IMR-90 (cell line): ENCODE data around the gene SPATS2L. TPM values are rescaled to one million over a fixed set of nuclear protein-coding genes. Genes with fewer than 3 reads are reported as not detected.

ENCODE experiments used
- ATAC-seq: fragments of 200-7000 bp; cut with Tn5 transposase; 2 replicates; pipeline ENCODE4 v1.9.1; 2020; ENCODE audit warnings: low read depth, mild to moderate bottlenecking, moderate library complexity
- BruUV-seq: library from RNA; stranded (reverse); fragments of 400-500 nt; replicated peaks from 2 replicates; lab custom pipeline; 2021; lab: Mats Ljungman, UMichigan
- CTCF ChIA-PET: fragments of 300-600 bp; formaldehyde crosslinking; extraction: SDS; loops from one replicate; lab custom pipeline; 2021; ENCODE audit warnings: antibody characterized with exemption; lab: Yijun Ruan, JAX
- POLR2A ChIA-PET: fragments of 300-600 bp; sonication (Branson Sonifier 250); formaldehyde crosslinking; loops from one replicate; lab custom pipeline; 2022; ENCODE audit warnings: antibody characterized with exemption; ENCODE audit not compliant: unreplicated experiment; lab: Charles Lee
- DNase-seq: peaks from one replicate; pipeline ENCODE4 v3.0.0; 2013
- H2AFZ ChIP-seq: replicated peaks from 2 replicates; pipeline ENCODE3; 2013; ENCODE audit warnings: low read length, mild to moderate bottlenecking; ENCODE audit not compliant: poor library complexity
- H2AK5ac ChIP-seq: 2 replicates; pipeline ENCODE4 v1.6.1; 2013; ENCODE audit warnings: low read depth, low read length, inconsistent platforms
- H2AK9ac ChIP-seq: replicated peaks from 2 replicates; pipeline ENCODE3; 2013; ENCODE audit warnings: mild to moderate bottlenecking, low read depth, low read length, moderate library complexity; ENCODE audit not compliant: poor library complexity
- H2BK120ac ChIP-seq: 2 replicates; pipeline ENCODE4 v1.6.1; 2013; ENCODE audit warnings: low read depth, low read length, inconsistent platforms
- H2BK15ac ChIP-seq: 3 replicates; pipeline ENCODE4 v1.6.1; 2013; ENCODE audit warnings: low read depth, low read length, inconsistent platforms
- H2BK20ac ChIP-seq: 2 replicates; pipeline ENCODE4 v1.6.1; 2013; ENCODE audit warnings: low read depth, mild to moderate bottlenecking, inconsistent platforms, low read length, moderate library complexity
- H2BK5ac ChIP-seq: 2 replicates; pipeline ENCODE4 v1.6.1; 2013; ENCODE audit warnings: mild to moderate bottlenecking, low read depth, low read length, inconsistent platforms; ENCODE audit not compliant: poor library complexity, severe bottlenecking
- H3K14ac ChIP-seq: replicated peaks from 2 replicates; pipeline ENCODE4 v1.6.1; 2013; ENCODE audit warnings: low read depth, low read length, inconsistent platforms
- H3K18ac ChIP-seq: 2 replicates; pipeline ENCODE4 v1.6.1; 2013; ENCODE audit warnings: low read depth, low read length, control low read depth
- H3K23ac ChIP-seq: 2 replicates; pipeline ENCODE4 v1.6.1; 2013; ENCODE audit warnings: low read depth, low read length, inconsistent platforms
- H3K27ac ChIP-seq: 2 replicates; pipeline ENCODE4 v1.5.1; 2013; ENCODE audit warnings: mild to moderate bottlenecking, control low read depth, low read length; ENCODE audit not compliant: insufficient read depth
- H3K27me3 ChIP-seq: 2 replicates; pipeline ENCODE4 v1.6.1; 2013; ENCODE audit warnings: low read length; ENCODE audit not compliant: control insufficient read depth, insufficient read depth
- H3K36me3 ChIP-seq: 2 replicates; pipeline ENCODE4 v1.6.1; 2013; ENCODE audit warnings: low read length, mixed read lengths; ENCODE audit not compliant: control insufficient read depth, insufficient read depth
- H3K4ac ChIP-seq: 2 replicates; pipeline ENCODE4 v1.6.1; 2013; ENCODE audit warnings: low read depth, low read length, inconsistent platforms
- H3K4me1 ChIP-seq: 2 replicates; pipeline ENCODE4 v1.6.1; 2013; ENCODE audit warnings: low read length, mixed read lengths; ENCODE audit not compliant: control insufficient read depth, insufficient read depth
- H3K4me2 ChIP-seq: 2 replicates; pipeline ENCODE4 v1.6.1; 2013; ENCODE audit warnings: low read depth, mild to moderate bottlenecking, control low read depth, low read length, moderate library complexity
- H3K4me3 ChIP-seq: 2 replicates; pipeline ENCODE4 v1.5.1; 2013; ENCODE audit warnings: low read depth, mild to moderate bottlenecking, control low read depth, low read length, moderate library complexity; ENCODE audit not compliant: insufficient read depth
- H3K56ac ChIP-seq: 2 replicates; pipeline ENCODE4 v1.6.1; 2013; ENCODE audit warnings: low read length, inconsistent platforms; ENCODE audit not compliant: insufficient read depth; ENCODE audit errors: extremely low read depth
- H3K79me1 ChIP-seq, 2 experiments: 2 replicates each; pipeline ENCODE4 v1.6.1; 2013; ENCODE audit warnings: low read length in 2 of 2, inconsistent platforms in 1 of 2, low read depth in 1 of 2
- H3K9ac ChIP-seq: 2 replicates; pipeline ENCODE4 v1.6.1; 2013; ENCODE audit warnings: low read depth, low read length, control low read depth
- H3K9me1 ChIP-seq: 2 replicates; pipeline ENCODE4 v1.6.1; 2013; ENCODE audit warnings: low read length, inconsistent platforms; ENCODE audit not compliant: insufficient read depth
- H3K9me3 ChIP-seq: 2 replicates; pipeline ENCODE4 v1.6.1; 2013; ENCODE audit warnings: low read length; ENCODE audit not compliant: control insufficient read depth, insufficient read depth
- H4K20me1 ChIP-seq: 2 replicates; pipeline ENCODE4 v1.6.1; 2013; ENCODE audit warnings: low read length, inconsistent platforms; ENCODE audit not compliant: insufficient read depth
- H4K5ac ChIP-seq: 2 replicates; pipeline ENCODE4 v1.6.1; 2013; ENCODE audit warnings: mild to moderate bottlenecking, low read depth, low read length, control low read depth
- H4K8ac ChIP-seq, 2 experiments: 2 replicates each; pipeline ENCODE4 v1.6.1; 2013; ENCODE audit warnings: low read depth in 2 of 2, low read length in 2 of 2, control low read depth in 1 of 2, inconsistent platforms in 1 of 2
- H4K91ac ChIP-seq: 2 replicates; pipeline ENCODE4 v1.6.1; 2013; ENCODE audit warnings: low read depth, low read length, inconsistent platforms; ENCODE audit not compliant: insufficient read depth
- BHLHE40 ChIP-seq: fragments of 150-350 bp; IDR thresholded peaks from 2 replicates; pipeline ENCODE4 v1.6.1; 2016; ENCODE audit warnings: mild to moderate bottlenecking, low read depth, low read length
- CEBPB ChIP-seq: IDR thresholded peaks from 2 replicates; pipeline ENCODE4 v1.6.1; 2012; ENCODE audit warnings: low read depth, low read length, improper control_type of control experiment
- CHD1 ChIP-seq: IDR thresholded peaks from 2 replicates; pipeline ENCODE4 v1.6.1; 2012; ENCODE audit warnings: low read depth, low read length, improper control_type of control experiment
- CTCF ChIP-seq: conservative IDR thresholded peaks from 2 replicates; pipeline ENCODE4 v1.5.1; 2012; ENCODE audit warnings: mild to moderate bottlenecking, low read depth, low read length, improper control_type of control experiment
- FOS ChIP-seq: fragments of 150-350 bp; IDR thresholded peaks from 2 replicates; pipeline ENCODE4 v1.6.1; 2016; ENCODE audit warnings: low read depth, low read length
- MAFK ChIP-seq: IDR thresholded peaks from 2 replicates; pipeline ENCODE4 v1.6.1; 2012; ENCODE audit warnings: low read depth, low read length, improper control_type of control experiment
- MAZ ChIP-seq: IDR thresholded peaks from 2 replicates; pipeline ENCODE4 v1.6.1; 2012; ENCODE audit warnings: low read depth, mild to moderate bottlenecking, low read length, improper control_type of control experiment, moderate library complexity, borderline replicate concordance
- MXI1 ChIP-seq: IDR thresholded peaks from 2 replicates; pipeline ENCODE4 v1.6.1; 2012; ENCODE audit warnings: low read depth, mild to moderate bottlenecking, low read length, moderate library complexity, borderline replicate concordance
- NFE2L2 ChIP-seq: fragments of 150-350 bp; IDR thresholded peaks from 2 replicates; pipeline ENCODE4 v1.6.1; 2016; ENCODE audit warnings: low read depth, mild to moderate bottlenecking, low read length
- POLR2A ChIP-seq: IDR thresholded peaks from 2 replicates; pipeline ENCODE4 v1.6.1; 2012; ENCODE audit warnings: mild to moderate bottlenecking, low read depth, low read length
- RAD21 ChIP-seq: IDR thresholded peaks from 2 replicates; pipeline ENCODE4 v1.6.1; 2012; ENCODE audit warnings: low read length, improper control_type of control experiment
- RCOR1 ChIP-seq: IDR thresholded peaks from 2 replicates; pipeline ENCODE4 v1.6.1; 2012; ENCODE audit warnings: mild to moderate bottlenecking, low read length, improper control_type of control experiment; ENCODE audit not compliant: insufficient replicate concordance
- RFX5 ChIP-seq: IDR thresholded peaks from 2 replicates; pipeline ENCODE4 v1.8.0; 2012; ENCODE audit warnings: low read depth, mild to moderate bottlenecking, low read length, moderate library complexity
- SMC3 ChIP-seq: fragments of 150-350 bp; IDR thresholded peaks from 2 replicates; pipeline ENCODE4 v1.6.1; 2016; ENCODE audit warnings: low read depth, mild to moderate bottlenecking, antibody characterized with exemption, low read length, moderate library complexity
- USF2 ChIP-seq: fragments of 150-350 bp; IDR thresholded peaks from 2 replicates; pipeline ENCODE4 v1.6.1; 2017; ENCODE audit warnings: mild to moderate bottlenecking, antibody characterized with exemption, low read length, low read depth
- WGBS, 2 experiments: methylation state at CpG; one replicate each; pipeline versions ENCODE4 v1.1.5 to v1.1.7; 2013; ENCODE audit warnings: missing lambda C conversion rate in 2 of 2; ENCODE audit not compliant: insufficient read length in 1 of 2; ENCODE audit errors: extremely low coverage in 2 of 2; 5-methylcytosine and 5-hydroxymethylcytosine counted together
- dilution Hi-C: fragments of 300-500 bp; cut with HindIII; formaldehyde crosslinking; loops from one replicate; pipeline ENCODE4 v1.14.3; 2018; ENCODE audit warnings: low sequenced_read_pairs; ENCODE audit not compliant: unreplicated experiment
- in situ Hi-C: fragments of 300-500 bp; cut with MboI; formaldehyde crosslinking; loops from 3 replicates; pipeline ENCODE4 v1.14.3; 2019; ENCODE audit warnings: low sequenced_read_pairs, inconsistent platforms, mixed read lengths
- intact Hi-C: fragments of 100-400 bp; cut with micrococcal nuclease; formaldehyde crosslinking; loops from 2 replicates; pipeline ENCODE4 v1.10.0; 2022
- polyA plus RNA-seq, 3 experiments: library from polyadenylated mRNA; depleted of rRNA; stranded (reverse); fragments of >200 nt; gene quantifications; 2 replicates each; pipeline ENCODE4 v1.2.3, GENCODE V29; 2012; ENCODE audit warnings: low replicate concordance in 1 of 3
- total RNA-seq: library from RNA; depleted of rRNA; stranded (reverse); fragments of >200 nt; gene quantifications from 2 replicates; pipeline ENCODE4 v1.2.3, GENCODE V29; 2012
- TF ChIP-seq, protein P1 (sequence below): fragments of 150-350 bp; IDR thresholded peaks from 2 replicates; pipeline ENCODE4 v1.6.1; 2016; ENCODE audit warnings: low read depth, mild to moderate bottlenecking, low read length, moderate library complexity, borderline replicate concordance

Gene SPATS2L
- total and polyA plus RNA-seq, 2 of the 4 experiments (the other 2 are of a cell fraction) = 118 to 155 TPM

GRCh38 chr2:200515155-200515554, 208.7 kb downstream of the SPATS2L start:
- CTCF ChIA-PET = no interaction called here
- no peak overlapping the region for H3K56ac ChIP-seq
- POLR2A ChIA-PET = no interaction called here
- H2AK9ac ChIP-seq = no peak overlapping the region
- no peak overlapping the region for H2BK15ac ChIP-seq
- in situ Hi-C loops (no loop called here), intact Hi-C loops (no loop called here), dilution Hi-C loops (no loop called here)
- no peak overlapping the region for H2AK5ac ChIP-seq
- H4K20me1 ChIP-seq = no peaks in the 10 kb centered on the region
- H3K18ac ChIP-seq = no peak overlapping the region
- H2BK5ac ChIP-seq = no peak overlapping the region
- BruUV-seq = no TSS peak
- WGBS, 2 experiments = no CpG with 5 or more reads among the region's 1 CpG
- TF ChIP-seq FOS = no peak
- TF ChIP-seq CHD1 = no peak
- TF ChIP-seq BHLHE40 = no peak
- no peak for TF ChIP-seq CTCF
- TF ChIP-seq USF2 = no peak
- TF ChIP-seq NFE2L2 = no peak
- no peak for TF ChIP-seq MAFK
- no peak for TF ChIP-seq CEBPB
- TF ChIP-seq RCOR1 = no peak
- no peak for TF ChIP-seq RFX5
- no peak for TF ChIP-seq SMC3
- no peak for TF ChIP-seq MXI1
- no peak for TF ChIP-seq RAD21
- TF ChIP-seq MAZ = no peak
- TF ChIP-seq, protein P1, sequence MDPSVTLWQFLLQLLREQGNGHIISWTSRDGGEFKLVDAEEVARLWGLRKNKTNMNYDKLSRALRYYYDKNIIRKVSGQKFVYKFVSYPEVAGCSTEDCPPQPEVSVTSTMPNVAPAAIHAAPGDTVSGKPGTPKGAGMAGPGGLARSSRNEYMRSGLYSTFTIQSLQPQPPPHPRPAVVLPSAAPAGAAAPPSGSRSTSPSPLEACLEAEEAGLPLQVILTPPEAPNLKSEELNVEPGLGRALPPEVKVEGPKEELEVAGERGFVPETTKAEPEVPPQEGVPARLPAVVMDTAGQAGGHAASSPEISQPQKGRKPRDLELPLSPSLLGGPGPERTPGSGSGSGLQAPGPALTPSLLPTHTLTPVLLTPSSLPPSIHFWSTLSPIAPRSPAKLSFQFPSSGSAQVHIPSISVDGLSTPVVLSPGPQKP = no peak
- TF ChIP-seq POLR2A = no peak
- ATAC-seq (no peak), DNase-seq (no peak)
- no peak overlapping the region for H3K4ac ChIP-seq
- H3K9me3 ChIP-seq = no peaks in the 10 kb centered on the region
- H3K9ac ChIP-seq = no peak overlapping the region
- H3K4me1 ChIP-seq = no peaks in the 10 kb centered on the region
- no peak overlapping the region for H2AFZ ChIP-seq
- H3K9me1 ChIP-seq = no peaks in the 10 kb centered on the region; the same call in 1 of the 2 replicates
- no peak overlapping the region for H3K4me2 ChIP-seq
- H3K4me3 ChIP-seq = no peak overlapping the region
- H4K5ac ChIP-seq = no peak overlapping the region
- H3K27ac ChIP-seq = no peak overlapping the region
- no peak overlapping the region for H2BK20ac ChIP-seq
- peaks cover 16% of the 10 kb centered on the region for H3K27me3 ChIP-seq
- H4K8ac ChIP-seq = no peak overlapping the region
- H3K79me1 ChIP-seq = no peaks in the 10 kb centered on the region
- H3K36me3 ChIP-seq = no peaks in the 10 kb centered on the region
- H2BK120ac ChIP-seq = no peak overlapping the region
- no peak overlapping the region for H3K23ac ChIP-seq
- H3K14ac ChIP-seq = no peak overlapping the region
- H4K91ac ChIP-seq = no peak overlapping the region
